Endodermal cell (in vitro differentiated cells): Measurements from ENCODE around the gene RALGAPA2. TPM values are rescaled to one million over a fixed set of nuclear protein-coding genes. Genes with fewer than 3 reads are reported as not detected.

Experiments
- DNase-seq: peaks from one replicate; pipeline ENCODE4 v3.0.0-alpha.2; 2017
- H3K27ac ChIP-seq: 2 replicates; pipeline ENCODE4 v1.5.1; 2013; ENCODE audit warnings: mild to moderate bottlenecking, low read depth, low read length, moderate library complexity
- H3K27me3 ChIP-seq: 2 replicates; pipeline ENCODE4 v1.6.1; 2013; ENCODE audit warnings: mild to moderate bottlenecking, low read length, moderate library complexity; ENCODE audit not compliant: insufficient read depth, control insufficient read depth, poor library complexity, severe bottlenecking
- H3K36me3 ChIP-seq: 2 replicates; pipeline ENCODE4 v1.7.0; 2013; ENCODE audit warnings: mild to moderate bottlenecking, low read length, moderate library complexity; ENCODE audit not compliant: control insufficient read depth, insufficient read depth
- H3K4me1 ChIP-seq: one replicate; pipeline ENCODE4 v1.7.0; 2013; ENCODE audit warnings: low read length; ENCODE audit not compliant: control insufficient read depth, insufficient read depth
- H3K4me3 ChIP-seq: 2 replicates; pipeline ENCODE4 v1.5.1; 2013; ENCODE audit warnings: mild to moderate bottlenecking, low read length, moderate library complexity
- H3K9ac ChIP-seq: 2 replicates; pipeline ENCODE4 v1.6.1; 2013; ENCODE audit warnings: mild to moderate bottlenecking, low read length, moderate library complexity; ENCODE audit not compliant: poor library complexity, severe bottlenecking; ENCODE audit errors: extremely low read depth
- H3K9me3 ChIP-seq: 2 replicates; pipeline ENCODE4 v1.6.1; 2013; ENCODE audit warnings: mild to moderate bottlenecking, low read length, moderate library complexity; ENCODE audit not compliant: control insufficient read depth
- H3K27ac Mint-ChIP-seq: 2 replicates; pipeline ENCODE4 v1.8.0; 2020; ENCODE audit warnings: mixed read lengths
- H3K27me3 Mint-ChIP-seq: 2 replicates; pipeline ENCODE4 v1.8.0; 2021; ENCODE audit warnings: mild to moderate bottlenecking, mixed read lengths; ENCODE audit not compliant: insufficient read depth
- H3K36me3 Mint-ChIP-seq: 2 replicates; pipeline ENCODE4 v1.8.0; 2020; ENCODE audit warnings: low read depth, mixed read lengths
- H3K4me1 Mint-ChIP-seq: 2 replicates; pipeline ENCODE4 v1.8.0; 2020; ENCODE audit warnings: mixed read lengths
- H3K4me3 Mint-ChIP-seq: 2 replicates; pipeline ENCODE4 v1.8.0; 2020; ENCODE audit warnings: mild to moderate bottlenecking, moderate library complexity, mixed read lengths
- H3K9me3 Mint-ChIP-seq: 2 replicates; pipeline ENCODE4 v1.8.0; 2020; ENCODE audit warnings: mild to moderate bottlenecking, mixed read lengths
- WGBS, 2 experiments: methylation state at CpG; one replicate each; pipeline versions ENCODE4 v1.1.5 to v1.1.7; 2013; ENCODE audit warnings: missing lambda C conversion rate in 2 of 2, mixed read lengths in 1 of 2; ENCODE audit not compliant: insufficient coverage in 1 of 2, insufficient read length in 1 of 2; 5-methylcytosine and 5-hydroxymethylcytosine counted together
- total RNA-seq, 2 donors: library from RNA; stranded (reverse); fragmentation: NEBNext Ultra II Directional in 1 of 2; extraction: Animal tissue kit (Norgen Biotek cat#: 25700) in 1 of 2; gene quantifications; 2 replicates in 1 of 2; 3 replicates in 1 of 2; pipeline ENCODE4 v1.2.1, GENCODE V29; 2021
- TF ChIP-seq, protein P1 (sequence below): fragments of 200-600 bp; sonication (generic); conservative IDR thresholded peaks from 2 replicates; pipeline ENCODE4 v1.5.0; 2021; ENCODE audit warnings: antibody characterized with exemption, mild to moderate bottlenecking

The RALGAPA2 gene
- total RNA-seq, 2 donors from 2014 or later = 19.5 to 24.6 TPM

GRCh38 chr20:20446425-20447015 is 265.9 kb downstream of the RALGAPA2 start:
- no peaks in the 10 kb centered on the region for H3K36me3 Mint-ChIP-seq
- H3K27ac ChIP-seq = no peak overlapping the region
- H3K27ac Mint-ChIP-seq = no peak overlapping the region
- no peak overlapping the region for H3K4me3 Mint-ChIP-seq
- H3K4me1 ChIP-seq = no peaks in the 10 kb centered on the region
- H3K36me3 ChIP-seq = no peaks in the 10 kb centered on the region
- no peaks in the 10 kb centered on the region for H3K27me3 Mint-ChIP-seq
- TF ChIP-seq, protein P1, sequence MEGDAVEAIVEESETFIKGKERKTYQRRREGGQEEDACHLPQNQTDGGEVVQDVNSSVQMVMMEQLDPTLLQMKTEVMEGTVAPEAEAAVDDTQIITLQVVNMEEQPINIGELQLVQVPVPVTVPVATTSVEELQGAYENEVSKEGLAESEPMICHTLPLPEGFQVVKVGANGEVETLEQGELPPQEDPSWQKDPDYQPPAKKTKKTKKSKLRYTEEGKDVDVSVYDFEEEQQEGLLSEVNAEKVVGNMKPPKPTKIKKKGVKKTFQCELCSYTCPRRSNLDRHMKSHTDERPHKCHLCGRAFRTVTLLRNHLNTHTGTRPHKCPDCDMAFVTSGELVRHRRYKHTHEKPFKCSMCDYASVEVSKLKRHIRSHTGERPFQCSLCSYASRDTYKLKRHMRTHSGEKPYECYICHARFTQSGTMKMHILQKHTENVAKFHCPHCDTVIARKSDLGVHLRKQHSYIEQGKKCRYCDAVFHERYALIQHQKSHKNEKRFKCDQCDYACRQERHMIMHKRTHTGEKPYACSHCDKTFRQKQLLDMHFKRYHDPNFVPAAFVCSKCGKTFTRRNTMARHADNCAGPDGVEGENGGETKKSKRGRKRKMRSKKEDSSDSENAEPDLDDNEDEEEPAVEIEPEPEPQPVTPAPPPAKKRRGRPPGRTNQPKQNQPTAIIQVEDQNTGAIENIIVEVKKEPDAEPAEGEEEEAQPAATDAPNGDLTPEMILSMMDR = no peak
- no peaks in the 10 kb centered on the region for H3K27me3 ChIP-seq
- no peak for DNase-seq
- no peaks in the 10 kb centered on the region for H3K9me3 Mint-ChIP-seq
- H3K4me3 ChIP-seq = no peak overlapping the region
- no peaks in the 10 kb centered on the region for H3K9me3 ChIP-seq
- peaks cover 9% of the 10 kb centered on the region for H3K4me1 Mint-ChIP-seq
- 88 to 96% methylated on average over 4 to 5 of the region's 5 CpGs for WGBS, 2 experiments
- no peak overlapping the region for H3K9ac ChIP-seq

GRCh38 chr20:20446001-20446400 is 266.4 kb downstream of the RALGAPA2 start:
- Mint-ChIP-seq H3K36me3 (no peaks in the 10 kb centered on the region), H3K27me3 (no peaks in the 10 kb centered on the region), H3K4me3 (no peak overlapping the region), H3K9me3 (no peaks in the 10 kb centered on the region), H3K27ac (no peak overlapping the region), H3K4me1 (peaks cover 14% of the 10 kb centered on the region)
- no peak overlapping the region for H3K27ac ChIP-seq
- TF ChIP-seq, protein P1 = no peak
- H3K4me3 ChIP-seq = no peak overlapping the region
- H3K9me3 ChIP-seq = no peaks in the 10 kb centered on the region
- no peak overlapping the region for H3K9ac ChIP-seq
- H3K36me3 ChIP-seq = no peaks in the 10 kb centered on the region
- no peak for DNase-seq
- H3K4me1 ChIP-seq = no peaks in the 10 kb centered on the region
- H3K27me3 ChIP-seq = no peaks in the 10 kb centered on the region

DNA sequence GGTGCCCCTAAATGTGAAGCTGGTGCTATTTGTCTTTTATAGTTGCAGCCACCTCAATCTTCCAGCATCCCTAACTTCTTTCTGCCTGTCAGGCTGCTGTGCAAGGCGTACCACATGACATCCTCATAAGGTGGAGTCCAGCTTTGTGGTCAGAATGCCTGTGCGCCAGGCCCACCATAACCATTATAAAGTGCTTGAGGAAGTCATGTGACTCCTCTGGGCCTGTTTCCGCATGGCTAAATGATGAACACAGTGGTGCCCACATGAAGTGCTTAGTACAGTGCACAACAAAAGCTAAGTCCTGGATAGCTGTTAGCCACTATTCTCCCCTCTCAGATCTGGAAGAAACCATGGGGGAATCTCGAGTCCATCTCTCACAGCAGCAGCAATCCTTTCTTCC is 268.9 kb downstream of the RALGAPA2 start:
- Histone ChIP-seq H3K4me3 (no peak overlapping the region), H3K36me3 (no peaks in the 10 kb centered on the region), H3K9me3 (no peaks in the 10 kb centered on the region), H3K9ac (no peak overlapping the region), H3K27me3 (no peaks in the 10 kb centered on the region), H3K27ac (no peak overlapping the region), H3K4me1 (no peaks in the 10 kb centered on the region)
- TF ChIP-seq, protein P1 = no peak
- Mint-ChIP-seq H3K36me3 (no peaks in the 10 kb centered on the region), H3K9me3 (no peaks in the 10 kb centered on the region), H3K27ac (no peak overlapping the region), H3K4me3 (no peak overlapping the region), H3K27me3 (no peaks in the 10 kb centered on the region), H3K4me1 (peaks cover 19% of the 10 kb centered on the region)
- WGBS, 2 experiments = 90 to 97% methylated on average over 4 of the region's 4 CpGs
- DNase-seq = no peak
